ENCODE data around the gene KIAA1191.

- TF ChIP-seq POLR2A (IDR thresholded peaks at IDR 0.05), result no peak
- TF ChIP-seq, protein P1, sequence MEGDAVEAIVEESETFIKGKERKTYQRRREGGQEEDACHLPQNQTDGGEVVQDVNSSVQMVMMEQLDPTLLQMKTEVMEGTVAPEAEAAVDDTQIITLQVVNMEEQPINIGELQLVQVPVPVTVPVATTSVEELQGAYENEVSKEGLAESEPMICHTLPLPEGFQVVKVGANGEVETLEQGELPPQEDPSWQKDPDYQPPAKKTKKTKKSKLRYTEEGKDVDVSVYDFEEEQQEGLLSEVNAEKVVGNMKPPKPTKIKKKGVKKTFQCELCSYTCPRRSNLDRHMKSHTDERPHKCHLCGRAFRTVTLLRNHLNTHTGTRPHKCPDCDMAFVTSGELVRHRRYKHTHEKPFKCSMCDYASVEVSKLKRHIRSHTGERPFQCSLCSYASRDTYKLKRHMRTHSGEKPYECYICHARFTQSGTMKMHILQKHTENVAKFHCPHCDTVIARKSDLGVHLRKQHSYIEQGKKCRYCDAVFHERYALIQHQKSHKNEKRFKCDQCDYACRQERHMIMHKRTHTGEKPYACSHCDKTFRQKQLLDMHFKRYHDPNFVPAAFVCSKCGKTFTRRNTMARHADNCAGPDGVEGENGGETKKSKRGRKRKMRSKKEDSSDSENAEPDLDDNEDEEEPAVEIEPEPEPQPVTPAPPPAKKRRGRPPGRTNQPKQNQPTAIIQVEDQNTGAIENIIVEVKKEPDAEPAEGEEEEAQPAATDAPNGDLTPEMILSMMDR (IDR thresholded peaks at IDR 0.05), result no peak
These were observed 11.7 kb upstream of the KIAA1191 start for GRCh38 chr5:176373100-176373818.

Measured in lower leg skin (tissue), 3 donors.